Left ventricle myocardium superior (tissue), 1 donor: Measurements from ENCODE around the gene NR3C1. TPM values are rescaled to one million over a fixed set of nuclear protein-coding genes. Genes with fewer than 3 reads are reported as not detected.

Source experiments
- ATAC-seq: fragments of 200-7000 bp; cut with Tn5 transposase; one replicate; pipeline ENCODE4 v1.9.1; 2020; ENCODE audit warnings: mild to moderate bottlenecking, moderate library complexity
- DNase-seq: peaks from one replicate; pipeline ENCODE4 v3.0.0-alpha.2; 2020
- intact Hi-C: fragments of 100-400 bp; cut with micrococcal nuclease; formaldehyde crosslinking; loops from one replicate; pipeline ENCODE4 v1.11.0; 2022
- total RNA-seq: library from RNA; stranded (reverse); fragmentation: NEBNext Ultra II Directional; extraction: Animal tissue kit (Norgen Biotek cat#: 25700); gene quantifications from one replicate; pipeline ENCODE4 v1.2.1, GENCODE V29; 2021
- donor health status: DM: no; HTN: yes; CAD: no; lungs with severe emphysema.

NR3C1 gene
- total RNA-seq, 1 donor from 2014 or later, result 53.0 TPM

DNA sequence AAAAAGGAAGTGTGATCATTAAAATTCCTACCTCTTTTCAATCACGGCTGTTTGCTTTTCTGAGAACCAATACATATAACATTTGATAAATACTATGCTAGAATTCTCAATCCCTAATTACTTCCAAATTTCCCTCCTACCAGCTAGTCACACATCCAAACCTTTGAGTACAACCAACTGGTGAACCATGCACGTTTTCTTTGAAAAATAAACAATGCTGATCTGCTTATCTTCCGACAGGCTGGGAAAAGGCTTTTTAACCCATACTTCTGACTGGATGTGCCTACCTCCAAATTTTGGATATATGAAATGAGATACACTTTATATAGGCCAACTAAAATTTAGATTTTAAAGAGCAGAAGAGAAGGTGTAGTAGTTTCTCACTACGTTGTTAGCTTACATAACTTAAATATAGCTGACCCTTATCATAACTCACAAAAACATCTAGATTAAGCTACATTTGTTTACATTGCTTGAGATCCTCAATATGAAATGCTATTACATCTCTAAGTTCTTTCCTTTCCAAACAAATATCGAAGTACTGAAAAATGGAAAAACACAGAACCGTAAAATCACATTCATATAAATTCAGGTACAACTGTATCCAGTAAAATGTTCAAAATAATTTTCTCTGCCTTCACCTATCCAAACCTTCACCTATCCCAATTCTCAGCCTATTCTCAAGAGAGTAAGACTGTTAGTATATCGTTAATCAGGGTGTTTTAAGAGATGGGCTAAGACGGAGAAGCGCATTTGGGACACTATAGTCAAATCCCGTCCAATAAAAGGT lies 2.1 kb downstream of the NR3C1 start:
- intact Hi-C loops, result loop anchor here (10.0 kb wide), 2 partner anchors 377 to 423 kb away; no protein-coding TSS in a partner anchor
- DNase-seq (no peak), ATAC-seq (no peak)

DNA sequence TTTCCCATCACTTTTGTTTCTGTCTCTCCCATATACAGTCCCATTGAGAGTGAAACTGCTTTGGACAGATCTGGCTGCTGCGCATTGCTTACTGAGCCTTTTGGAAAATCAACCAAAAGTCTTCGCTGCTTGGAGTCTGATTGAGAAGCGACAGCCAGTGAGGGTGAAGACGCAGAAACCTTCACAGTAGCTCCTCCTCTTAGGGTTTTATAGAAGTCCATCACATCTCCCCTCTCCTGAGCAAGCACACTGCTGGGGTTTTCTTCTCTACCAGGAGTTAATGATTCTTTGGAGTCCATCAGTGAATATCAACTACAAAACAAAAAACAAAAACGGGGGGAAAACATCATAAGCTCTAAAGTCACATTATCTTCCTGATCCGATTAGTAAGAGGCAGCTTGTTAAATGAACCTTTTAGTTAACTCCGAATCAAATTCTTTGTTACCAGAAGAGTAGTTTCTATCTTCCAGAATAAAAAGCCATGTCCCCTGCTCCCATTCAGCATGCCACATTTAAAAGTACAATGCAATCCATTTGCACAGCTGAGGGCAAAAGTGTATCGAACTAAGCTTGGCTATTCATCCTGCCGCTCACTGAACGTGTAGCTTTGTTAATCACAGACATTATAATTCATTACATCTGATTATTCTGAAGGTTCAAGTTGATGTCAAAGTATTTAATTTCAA lies 2.8 kb downstream of the NR3C1 start:
- intact Hi-C loops, result loop anchor here (10.0 kb wide), 2 partner anchors 376 to 424 kb away; no protein-coding TSS in a partner anchor
- no peak for DNase-seq
- no peak for ATAC-seq

DNA sequence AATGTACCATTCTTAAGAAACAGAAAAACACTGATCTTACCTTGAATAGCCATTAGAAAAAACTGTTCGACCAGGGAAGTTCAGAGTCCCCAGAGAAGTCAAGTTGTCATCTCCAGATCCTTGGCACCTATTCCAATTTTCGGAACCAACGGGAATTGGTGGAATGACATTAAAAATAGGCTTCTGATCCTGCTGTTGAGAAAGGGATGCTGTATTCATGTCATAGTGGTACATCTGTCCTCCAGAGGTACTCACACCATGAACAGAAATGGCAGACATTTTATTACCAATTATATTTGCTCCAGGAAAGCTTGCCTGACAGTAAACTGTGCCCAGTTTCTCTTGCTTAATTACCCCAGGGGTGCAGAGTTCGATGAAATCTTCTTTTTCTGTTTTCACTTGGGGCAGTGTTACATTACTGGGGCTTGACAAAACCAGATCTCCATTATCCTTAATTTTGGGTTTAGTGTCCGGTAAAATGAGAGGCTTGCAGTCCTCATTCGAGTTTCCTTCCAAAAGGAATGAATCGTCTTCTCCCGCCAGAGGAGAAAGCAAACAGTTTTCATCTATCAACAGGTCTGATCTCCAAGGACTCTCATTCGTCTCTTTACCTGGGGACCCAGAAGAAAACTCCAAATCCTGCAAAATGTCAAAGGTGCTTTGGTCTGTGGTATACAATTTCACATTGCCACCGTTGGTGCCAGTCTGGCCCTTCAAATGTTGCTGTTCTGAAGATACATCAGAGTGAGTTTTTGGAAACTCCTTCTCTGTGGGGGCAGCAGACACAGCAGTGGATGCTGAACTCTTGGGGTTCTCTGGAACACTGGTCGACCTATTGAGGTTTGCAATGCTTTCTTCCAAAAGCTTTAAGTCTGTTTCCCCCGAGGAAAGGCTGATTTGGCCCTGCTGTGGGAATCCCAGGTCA lies 3.6 kb downstream of the NR3C1 start:
- intact Hi-C loops, result loop anchor here (10.0 kb wide), 4 partner anchors 95 to 425 kb away; no protein-coding TSS in a partner anchor
- ATAC-seq, result no peak
- DNase-seq, result no peak

DNA sequence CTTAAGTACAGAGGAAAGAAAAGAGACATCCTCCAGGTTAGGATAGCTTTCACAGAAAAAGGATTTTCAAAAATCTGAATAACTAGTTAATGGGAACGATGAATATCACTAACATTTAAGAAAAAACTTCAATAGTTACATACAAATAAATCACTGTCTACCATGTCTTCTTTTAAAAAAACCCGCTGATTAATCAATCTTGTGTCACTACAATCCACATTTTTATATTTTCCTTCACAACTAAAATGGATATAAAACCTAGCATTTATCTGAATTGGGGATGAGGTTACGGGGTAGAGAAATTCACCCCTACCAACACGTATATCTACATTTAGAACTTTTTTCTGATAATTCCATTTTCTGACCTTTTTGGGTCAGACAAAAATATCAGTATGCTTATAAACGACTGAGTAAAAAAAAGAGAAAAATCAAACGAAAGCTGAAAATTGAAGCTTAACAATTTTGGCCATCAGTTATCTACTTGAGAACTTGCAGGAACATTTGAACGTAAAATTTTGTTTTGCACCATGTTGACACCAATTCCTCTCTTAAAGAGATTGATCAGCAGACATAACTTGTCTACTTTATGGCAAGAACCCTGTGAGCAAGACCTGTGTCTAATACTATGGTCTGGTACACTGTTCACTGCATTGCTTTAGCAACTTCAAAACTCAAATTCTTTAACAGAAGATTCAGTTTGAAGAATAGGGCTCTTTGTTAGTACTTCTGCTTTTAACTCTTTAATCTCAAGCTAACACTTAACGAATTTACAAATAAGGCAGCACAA lies 4.8 kb downstream of the NR3C1 start:
- intact Hi-C loops, result loop anchor here (10.0 kb wide), 2 partner anchors 94 to 194 kb away; no protein-coding TSS in a partner anchor
- ATAC-seq (no peak), DNase-seq (no peak)

DNA sequence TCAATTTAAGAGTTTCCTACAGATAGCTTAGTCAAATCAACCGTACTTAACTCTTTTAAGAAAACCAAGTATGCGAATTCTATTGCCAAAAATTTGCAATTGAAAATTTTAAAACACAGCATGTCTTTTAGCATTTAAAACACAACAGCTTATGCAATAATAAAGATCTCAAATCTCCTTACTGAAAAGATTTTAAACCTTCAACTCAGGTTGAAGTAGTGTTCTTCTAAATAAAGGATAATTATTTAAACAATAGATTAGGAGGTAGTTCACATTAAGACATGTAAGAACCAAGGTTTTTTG lies 5.5 kb downstream of the NR3C1 start:
- DNase-seq, result no peak
- ATAC-seq, result no peak
- intact Hi-C loops, result loop anchor here (10.0 kb wide), 2 partner anchors 93 to 193 kb away; no protein-coding TSS in a partner anchor

DNA sequence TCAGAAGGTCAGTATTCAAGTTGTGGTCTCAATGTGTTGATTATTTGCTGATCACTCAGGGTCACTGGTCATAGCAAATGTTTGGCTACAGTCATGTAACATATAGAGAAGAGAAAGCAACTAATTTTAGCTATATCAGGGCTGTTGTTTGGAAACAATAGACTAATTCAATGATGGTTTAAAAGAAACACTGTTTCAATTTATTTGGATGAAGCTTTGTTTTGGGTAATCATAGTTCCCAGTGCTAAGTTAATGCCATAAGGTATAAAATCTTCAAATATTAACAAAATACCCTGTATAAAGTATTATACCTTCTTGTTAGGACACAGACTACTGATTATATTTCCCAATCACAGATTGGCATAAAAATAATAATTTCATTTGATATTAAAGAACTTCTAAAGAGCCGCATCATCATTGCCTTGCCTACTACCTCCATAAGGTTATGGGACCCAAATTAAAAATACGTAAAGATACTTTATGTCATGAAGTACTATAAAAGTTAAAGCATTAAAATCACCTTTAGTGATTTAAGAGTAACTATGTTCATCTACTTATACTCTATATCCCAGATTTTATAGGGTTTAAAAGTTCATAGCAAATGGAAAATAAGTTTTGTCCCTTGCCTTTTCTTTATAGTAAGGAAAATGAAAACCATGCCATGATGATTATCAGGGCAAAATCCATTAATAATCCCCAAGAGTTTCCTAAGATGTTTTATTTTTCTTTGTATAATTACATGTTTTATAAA lies 6.0 kb downstream of the NR3C1 start:
- DNase-seq (no peak), ATAC-seq (no peak)
- intact Hi-C loops, result loop anchor here (10.0 kb wide), 2 partner anchors 93 to 193 kb away; no protein-coding TSS in a partner anchor

DNA sequence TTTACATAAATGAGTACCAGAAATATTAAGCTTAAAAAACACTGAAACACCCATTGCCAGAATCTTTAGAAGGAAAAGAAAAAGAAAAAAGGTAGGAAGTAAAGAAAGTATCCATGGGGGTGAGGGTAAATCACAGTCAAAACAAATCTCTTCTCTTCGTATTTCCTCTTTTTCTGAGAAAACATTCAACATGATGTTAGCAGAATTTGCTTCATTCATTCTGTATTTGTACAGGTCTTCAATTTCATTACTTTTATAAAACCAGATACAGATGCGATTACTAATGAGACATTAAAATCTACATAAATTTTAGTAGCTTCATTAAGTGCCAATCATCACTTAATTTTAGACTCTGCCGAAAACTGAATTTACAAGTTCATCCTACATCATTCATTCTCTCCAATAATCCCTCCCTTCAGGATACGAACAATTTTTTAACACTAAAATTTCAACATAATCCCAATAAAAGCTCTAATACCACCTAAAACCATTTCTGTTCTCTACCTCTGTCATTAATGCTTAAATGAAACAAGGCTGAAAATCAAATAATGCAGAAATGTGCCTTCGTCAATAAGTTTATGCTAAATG lies 7.0 kb downstream of the NR3C1 start:
- DNase-seq (no peak), ATAC-seq (no peak)
- intact Hi-C loops, result loop anchor here (10.0 kb wide), 2 partner anchors 92 to 192 kb away; no protein-coding TSS in a partner anchor

DNA sequence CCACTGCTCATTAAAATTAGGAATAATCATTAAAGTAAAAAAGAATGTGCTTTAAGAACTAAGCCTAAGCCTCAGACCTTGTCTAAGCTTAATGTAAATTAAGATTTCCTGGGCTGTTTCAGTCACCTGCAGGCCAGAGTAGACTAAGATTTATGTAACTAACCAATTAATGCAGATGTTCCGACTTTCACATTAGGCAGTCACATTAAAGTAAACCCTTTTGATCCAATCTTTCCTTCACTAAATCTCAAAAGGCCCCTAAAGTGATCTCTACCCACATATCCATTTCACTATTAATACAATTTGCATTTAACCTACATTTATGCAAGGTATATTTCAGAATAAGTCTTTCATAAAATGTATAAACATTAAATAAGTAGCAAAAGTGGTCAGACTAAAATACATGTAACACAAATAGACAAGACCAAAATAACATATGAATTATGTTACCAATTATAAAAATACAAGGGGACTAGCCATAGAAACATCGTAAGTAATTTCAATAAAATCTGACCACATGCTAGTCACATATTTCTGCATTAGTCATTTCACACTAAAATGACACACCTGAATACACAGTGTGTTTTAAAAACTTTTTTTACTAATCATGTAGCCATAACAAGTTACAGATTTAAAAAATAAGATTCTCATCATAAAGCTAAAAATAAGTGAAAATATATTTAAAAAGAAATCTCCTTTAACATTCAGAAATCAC lies 7.7 kb downstream of the NR3C1 start:
- intact Hi-C loops, result loop anchor here (10.0 kb wide), 2 partner anchors 91 to 191 kb away; no protein-coding TSS in a partner anchor
- DNase-seq (no peak), ATAC-seq (no peak)

DNA sequence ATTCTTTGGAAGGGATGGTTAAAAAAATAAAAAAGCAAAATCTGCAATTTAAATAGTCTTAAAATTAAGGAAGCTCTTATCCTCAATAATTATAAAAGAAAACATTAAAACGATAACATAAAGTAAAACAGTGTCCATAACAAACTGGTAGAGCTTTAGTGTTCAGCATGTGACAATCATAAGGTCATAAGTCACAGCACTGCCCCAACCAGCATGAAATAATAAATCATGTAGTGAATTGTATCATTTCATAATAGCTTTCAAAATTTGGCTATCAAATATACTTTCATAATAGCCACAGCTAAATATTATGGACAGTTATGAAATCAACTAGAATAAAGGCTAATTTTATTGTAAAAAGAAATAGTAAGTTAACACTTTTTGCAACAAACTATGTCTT lies 10.0 kb downstream of the NR3C1 start:
- ATAC-seq (peak; percentile 21), DNase-seq (no peak)

DNA sequence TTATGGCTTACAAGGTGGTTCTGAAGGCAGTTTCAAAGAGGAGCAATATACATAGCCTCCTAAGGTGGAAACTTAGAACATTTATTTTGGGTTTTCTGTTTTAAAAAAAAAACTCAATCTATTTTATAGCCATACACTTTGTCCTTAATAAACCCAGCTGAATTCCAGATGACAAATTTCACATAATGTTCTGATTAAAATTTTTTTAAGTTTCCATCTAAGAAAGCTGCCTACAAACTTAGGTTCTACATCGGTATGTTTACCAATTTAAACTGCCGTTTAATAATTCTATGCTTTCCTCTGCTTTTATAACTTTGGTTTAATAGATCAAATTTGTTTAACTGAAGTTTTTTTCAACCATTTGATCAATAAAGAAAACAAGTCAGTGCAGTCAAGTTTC lies 12.5 kb downstream of the NR3C1 start:
- intact Hi-C loops, result loop anchor here (10.0 kb wide), 2 partner anchors 86 to 186 kb away; no protein-coding TSS in a partner anchor
- ATAC-seq (no peak), DNase-seq (no peak)

More for the DNA sequence above, 10.0 kb downstream of the NR3C1 start:
- intact Hi-C loops, result loop anchor here (10.0 kb wide), 2 partner anchors 89 to 189 kb away; no protein-coding TSS in a partner anchor

DNA sequence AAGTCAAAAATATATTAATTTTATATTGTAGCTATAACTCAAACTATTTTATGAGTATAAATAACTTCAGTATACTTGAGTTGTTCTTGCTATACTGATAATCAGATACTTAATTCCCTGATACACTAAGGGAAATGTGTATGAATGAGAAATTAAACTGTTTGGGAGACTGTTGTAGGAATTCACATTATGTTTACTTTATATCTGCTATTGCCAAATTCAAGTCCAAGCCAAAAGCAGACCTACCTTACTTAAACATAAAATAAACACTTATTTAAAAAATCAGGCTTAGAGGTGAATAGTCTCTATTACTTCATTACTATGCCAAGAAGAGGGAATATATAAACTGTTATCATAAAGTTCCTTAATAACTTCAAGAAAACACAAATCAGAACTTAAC lies 13.2 kb downstream of the NR3C1 start:
- ATAC-seq (no peak), DNase-seq (no peak)
- intact Hi-C loops, result loop anchor here (10.0 kb wide), 2 partner anchors 85 to 185 kb away; no protein-coding TSS in a partner anchor

DNA sequence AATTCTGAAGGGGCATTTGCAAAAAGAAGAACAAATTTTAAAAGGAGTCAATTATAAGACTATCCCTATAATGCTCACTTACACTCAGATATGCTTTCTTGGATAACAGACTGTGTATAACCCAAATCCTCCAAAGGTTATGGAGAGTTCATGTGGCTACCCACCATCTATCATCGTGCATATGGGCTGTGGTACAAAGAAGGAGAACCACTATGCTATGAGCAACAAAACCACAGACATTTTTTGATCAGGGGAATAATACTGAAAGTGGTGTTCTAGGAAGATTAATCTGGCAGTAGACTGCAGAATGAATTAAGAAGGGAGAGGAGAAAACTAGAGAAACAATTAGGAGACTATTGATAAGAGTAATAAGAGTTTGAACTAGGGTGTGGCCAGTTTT lies 16.8 kb downstream of the NR3C1 start:
- intact Hi-C loops, result no loop called here
- ATAC-seq (no peak), DNase-seq (no peak)

DNA sequence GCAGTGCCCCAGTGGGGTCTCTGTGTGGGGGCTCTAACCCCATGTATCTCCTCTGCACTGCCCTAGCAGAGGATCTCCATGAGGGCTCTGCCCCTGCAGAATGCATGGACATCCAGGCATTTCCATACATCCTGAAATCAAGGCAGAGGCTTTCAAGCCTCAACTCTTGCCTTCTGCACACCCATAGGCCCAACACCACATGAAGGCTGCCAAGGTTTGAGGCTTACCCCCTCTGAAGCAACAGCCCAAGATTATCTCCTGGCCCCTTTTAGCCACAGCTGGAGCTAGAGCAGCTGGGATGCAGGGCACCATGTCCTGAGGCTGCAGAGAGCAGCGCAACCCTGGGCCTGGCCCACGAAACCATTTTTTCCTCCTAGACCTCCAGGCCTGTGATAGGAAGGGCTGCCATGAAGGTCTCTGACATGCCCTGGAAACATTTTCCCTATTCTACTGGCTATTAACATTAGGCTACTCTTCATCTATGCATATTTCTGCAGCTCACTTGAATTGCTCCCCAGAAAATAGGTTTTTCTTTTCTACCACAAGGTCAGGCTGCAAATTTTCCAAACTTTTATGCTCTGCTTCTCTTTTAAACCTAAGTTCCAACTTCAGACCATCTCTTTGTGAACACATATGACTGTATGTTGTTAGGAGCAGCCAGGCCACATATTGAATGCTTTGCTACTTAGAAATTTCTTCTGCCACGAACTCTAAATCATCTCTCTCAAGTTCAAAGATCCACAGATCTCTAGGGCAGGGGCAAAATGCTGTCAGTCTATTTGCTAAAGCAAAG lies 18.4 kb downstream of the NR3C1 start:
- no peak for DNase-seq
- ATAC-seq, result no peak
- intact Hi-C loops, result no loop called here

DNA sequence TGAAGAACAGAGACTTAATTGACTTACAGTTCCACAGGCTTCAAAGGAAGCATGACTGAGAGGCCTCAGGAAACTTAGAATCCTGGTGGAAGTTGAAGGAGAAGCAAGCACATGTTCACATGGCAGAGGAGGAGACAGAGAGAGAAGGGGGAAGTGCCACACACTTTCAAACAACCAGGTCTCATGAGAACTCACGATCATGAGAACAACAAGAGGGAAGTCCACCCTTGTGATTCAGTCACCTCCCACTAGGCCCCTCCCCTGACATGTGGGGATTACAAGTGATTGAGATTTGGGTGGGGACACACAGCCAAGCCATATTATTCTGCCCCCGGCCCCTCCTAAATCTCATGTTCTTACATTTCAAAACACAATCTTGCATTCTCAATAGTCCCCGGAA lies 19.5 kb downstream of the NR3C1 start:
- ATAC-seq (no peak), DNase-seq (no peak)
- intact Hi-C loops, result no loop called here

DNA sequence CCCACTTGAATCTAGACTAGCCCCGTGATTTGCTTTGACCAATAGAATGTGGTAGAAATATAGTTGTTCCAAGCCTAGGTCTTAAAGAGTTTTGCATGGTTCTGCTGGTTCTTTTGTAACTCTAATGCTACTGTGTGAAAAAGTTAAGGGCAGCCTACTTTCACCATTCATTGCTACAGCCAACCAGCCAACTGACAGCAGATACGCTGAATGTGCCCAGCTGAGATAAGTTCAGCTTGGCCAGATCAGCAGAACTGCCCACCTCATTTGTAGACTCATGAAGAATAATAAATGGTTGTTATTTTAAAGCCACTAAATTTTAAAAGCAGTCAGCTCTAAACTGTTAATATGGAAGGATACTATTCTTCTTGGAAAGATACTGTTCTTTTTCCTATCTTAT lies 23.9 kb downstream of the NR3C1 start:
- ATAC-seq, result peak; percentile 26
- no peak for DNase-seq
- intact Hi-C loops, result no loop called here
